Superior temporal gyrus (tissue), 1 donor: Measurements from ENCODE around the gene CXCL12.

Source experiments
- DNase-seq: peaks from one replicate; pipeline ENCODE4 v3.0.0-alpha.2; 2016; ENCODE audit errors: extremely low spot score

CXCL12 gene

DNA sequence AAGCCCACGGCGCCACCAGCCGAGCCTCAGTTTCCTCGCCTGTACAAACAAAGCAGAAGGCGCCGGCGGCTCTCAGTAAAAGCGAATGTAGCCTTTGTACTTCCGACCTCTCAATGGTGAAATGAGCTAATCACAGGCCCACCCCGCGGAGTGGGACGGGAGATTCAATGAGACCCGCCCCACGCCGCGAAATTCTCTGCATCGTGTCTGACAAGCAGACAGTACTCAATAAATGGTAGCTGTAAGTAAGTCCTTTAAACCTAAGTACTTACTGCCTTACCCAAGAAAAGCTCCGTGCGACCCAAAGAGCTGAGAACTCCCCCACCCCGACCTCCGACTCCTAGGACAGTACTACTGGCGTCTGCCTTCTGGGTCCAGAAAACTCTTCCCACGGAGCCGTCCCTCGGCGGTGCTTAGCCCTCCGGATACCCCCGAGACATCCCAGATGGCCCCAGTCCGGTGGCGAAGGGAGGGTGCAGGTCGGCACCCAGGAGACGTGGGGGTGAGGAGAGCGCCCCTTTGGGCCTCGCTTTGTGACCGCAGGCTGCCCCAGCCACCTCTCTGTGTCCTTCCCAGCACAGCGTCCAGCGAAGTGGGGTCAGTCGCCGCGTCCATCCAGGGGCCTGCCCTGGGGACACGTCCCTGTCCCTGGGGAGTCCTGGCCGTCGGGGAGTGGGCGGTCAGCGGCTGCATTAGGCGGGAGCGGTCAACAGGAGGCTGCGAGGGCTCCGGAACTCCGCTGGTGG, 972 bp upstream of the CXCL12 start:
- no peak for DNase-seq

DNA sequence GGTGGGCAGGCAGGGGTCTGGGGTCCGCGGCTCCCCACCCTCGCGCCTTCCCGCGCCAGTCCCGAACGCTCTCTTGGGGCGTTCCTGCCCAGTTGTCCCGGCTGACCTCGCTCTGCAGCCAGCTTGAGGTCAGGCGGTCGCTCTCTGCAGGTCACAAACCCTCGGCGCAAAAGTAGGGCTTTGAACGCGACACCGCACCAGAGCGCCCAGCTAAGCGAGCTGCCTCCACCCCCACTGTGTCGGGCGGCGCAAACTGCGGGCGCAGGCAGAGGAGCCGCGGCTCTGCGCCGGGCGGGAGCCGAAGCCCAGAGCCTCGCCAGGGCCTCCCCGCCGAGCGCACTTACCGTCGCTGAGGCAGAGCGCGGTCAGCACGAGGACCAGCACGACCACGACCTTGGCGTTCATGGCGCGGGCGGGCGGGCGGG, 284 bp downstream of the CXCL12 start:
- no peak for DNase-seq

DNA sequence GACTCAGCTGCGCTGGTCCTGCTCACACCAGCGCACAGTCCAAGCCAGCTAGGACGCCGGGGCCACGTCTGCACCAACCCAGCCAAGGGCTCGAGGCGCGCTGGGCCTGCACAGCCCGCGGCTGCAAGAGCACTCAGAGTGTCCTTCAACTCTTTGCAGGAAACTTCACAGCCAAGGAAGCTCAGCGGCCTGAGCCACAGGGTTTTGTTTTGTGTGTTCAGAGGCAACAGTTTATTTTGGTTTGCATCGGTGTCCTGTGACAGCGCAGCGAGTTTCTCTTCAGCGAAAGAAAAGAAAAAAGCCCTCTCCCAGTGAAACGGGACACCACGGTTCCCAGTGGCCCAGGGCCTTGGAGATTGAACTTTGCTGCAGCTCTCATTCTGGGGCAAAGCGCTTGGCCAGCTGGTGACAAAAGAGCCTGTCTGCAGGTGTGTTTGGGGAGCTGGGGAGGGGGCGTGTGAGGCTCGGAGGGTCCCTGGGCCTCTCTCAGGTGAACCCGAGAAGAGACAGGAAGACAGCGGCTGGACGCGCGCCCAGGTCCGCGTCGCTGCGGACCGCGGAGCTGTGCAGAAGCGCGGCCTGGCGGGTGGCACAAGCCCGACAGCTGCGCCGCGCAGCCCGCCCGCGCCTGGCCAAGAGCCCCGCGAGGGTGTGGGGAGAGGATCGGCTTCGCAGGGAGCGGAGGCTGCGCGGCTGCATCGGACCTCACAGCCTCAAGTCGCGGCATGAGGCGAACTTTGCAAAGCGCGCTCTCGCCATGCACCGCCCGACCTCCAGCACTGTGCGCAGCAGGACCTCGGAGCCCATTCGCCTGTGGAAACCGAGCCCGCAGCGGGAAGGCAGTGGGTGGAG, 922 bp downstream of the CXCL12 start:
- DNase-seq: no peak

DNA sequence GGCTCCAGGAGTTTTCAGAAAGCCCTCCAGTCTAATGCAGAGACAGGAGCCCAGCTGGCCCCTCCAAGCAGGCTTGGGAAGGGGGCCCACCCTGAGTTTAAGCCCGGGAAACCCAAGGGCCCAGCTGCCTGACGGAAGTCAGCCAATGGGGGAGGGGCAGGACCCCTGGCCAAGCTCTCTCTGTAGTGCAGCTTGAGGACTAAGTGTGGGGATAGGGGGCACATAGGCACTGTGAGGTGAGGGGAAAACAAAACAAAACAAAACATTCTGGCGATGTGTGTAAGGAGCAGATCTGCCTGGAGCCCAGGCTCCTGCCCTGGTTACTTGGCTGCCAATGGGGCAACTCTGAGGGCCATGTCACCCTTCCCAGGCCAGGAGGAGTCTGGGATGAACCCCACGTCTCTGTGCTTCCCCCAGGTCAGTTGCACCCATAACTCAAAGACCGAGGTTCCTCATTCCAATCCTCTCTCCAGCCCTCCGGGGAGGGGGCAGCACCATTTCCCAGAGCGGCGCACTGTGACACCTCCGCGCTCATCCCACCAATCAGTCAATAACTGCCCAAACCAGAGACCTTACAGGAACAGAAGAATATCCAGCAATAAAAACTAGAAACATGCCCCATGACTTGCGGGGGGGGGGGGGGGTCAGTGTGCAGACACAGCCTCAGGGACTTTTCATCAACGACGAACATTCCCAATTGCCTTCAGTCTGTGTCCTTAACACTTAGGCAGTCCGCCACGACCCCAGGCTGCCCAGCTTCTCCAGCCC, 1.7 kb downstream of the CXCL12 start:
- no peak for DNase-seq

DNA sequence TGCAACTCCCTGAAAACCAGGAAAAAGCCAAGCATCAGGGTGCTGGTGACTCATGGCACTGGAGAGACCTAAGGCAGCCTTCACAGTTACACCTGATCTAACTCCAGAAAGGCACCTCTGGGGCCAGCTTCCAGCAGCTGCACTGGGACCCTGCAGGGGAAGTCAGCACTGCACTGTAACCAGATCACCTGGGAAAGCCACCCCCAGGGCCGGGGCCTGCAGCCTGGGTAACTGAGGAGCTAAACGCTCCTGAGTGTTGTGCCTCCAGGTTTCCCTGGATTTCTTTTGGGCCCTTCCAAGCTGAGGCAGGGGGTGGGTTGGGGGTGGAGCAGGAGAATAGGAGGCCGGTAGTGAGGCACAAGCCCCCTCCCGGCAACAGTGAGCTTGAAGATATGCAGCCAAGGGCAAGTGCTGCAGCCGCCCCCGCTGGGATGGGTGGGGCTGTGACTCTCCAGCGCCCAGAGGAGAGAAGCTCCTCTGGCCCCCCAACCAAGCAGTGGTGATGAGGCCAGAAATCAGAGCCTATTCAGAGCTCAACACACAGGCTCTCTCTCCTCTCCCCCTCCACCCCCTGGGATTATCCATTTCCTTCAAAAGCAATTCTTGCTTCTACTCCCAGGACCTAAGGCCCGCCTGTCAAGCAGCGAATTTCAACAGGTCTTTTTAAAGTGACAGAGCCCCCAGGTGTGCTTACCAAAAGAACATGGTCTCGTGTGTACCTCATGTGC, 2.6 kb downstream of the CXCL12 start:
- no peak for DNase-seq

DNA sequence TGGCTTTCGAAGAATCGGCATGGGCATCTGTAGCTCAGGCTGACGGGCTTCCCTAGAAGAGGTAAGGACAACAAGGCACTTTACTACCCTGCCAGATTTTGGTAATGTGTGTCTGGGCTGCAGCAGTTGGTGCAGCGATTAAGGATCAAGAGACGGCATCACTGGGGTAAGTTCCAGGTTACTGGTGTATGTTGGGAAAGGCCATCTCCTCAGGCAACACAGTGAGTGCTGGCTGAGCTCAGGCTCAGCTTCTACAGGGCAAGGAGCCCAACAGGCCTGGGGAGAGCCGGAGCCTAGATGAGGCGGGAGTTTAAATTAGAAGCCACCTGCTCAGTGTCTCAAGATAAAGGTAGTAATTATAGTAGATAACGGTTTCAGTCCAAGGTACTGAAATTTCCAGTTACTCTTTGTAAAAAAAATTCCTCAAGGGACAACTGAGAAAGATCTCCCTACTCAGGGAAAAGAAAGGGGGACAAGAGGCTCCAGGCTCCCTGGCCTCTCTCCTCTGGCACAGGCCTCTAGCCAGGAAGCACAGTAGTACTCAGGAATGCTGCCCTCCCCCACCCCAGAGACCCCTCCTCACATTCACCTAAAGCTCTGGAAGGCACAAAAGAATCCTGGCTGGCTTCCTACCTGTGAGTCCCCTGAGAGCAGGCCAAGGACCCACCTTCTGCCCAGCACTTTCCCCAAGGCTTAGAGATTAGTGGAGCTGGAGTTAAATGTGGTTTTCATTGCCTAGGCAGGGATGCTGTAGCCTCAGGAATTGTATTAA, 3.9 kb downstream of the CXCL12 start:
- no peak for DNase-seq

DNA sequence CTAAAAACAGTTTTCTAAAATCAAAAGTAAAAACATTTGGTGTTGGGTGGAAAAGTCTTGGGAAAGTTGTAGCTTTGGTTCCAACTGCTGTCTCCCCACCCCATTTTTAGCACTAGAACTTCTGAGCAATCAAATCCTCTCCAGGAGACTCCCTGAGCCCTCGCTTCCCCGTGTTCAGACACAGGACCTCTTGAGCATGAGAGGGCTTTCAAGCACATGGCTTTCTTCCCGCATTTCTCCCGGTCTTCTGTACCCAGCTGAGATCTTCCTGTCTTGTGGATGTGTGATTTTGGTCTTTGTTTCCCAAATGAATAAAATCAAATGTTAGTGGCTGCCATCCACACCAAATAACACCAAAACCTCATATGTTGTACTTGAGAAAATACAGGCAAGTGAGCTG, 5.0 kb downstream of the CXCL12 start:
- DNase-seq: no peak

DNA sequence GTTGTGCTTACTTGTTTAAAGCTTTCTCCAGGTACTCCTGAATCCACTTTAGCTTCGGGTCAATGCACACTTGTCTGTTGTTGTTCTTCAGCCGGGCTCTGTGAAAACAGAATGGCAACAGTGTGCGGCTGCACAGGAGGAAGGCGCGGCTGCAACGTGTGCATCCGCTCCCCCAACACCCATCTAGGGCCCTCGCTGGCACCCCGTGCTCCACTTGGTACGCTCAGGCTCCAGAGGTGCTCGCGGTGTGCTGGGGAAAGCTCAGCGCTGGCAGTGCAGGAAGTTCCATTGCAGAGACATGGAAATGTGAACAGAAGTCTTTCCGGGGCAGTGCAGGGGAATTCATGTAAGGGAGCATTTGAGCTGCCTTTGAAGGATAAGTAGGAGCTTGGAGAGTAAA, 6.3 kb downstream of the CXCL12 start:
- no peak for DNase-seq

DNA sequence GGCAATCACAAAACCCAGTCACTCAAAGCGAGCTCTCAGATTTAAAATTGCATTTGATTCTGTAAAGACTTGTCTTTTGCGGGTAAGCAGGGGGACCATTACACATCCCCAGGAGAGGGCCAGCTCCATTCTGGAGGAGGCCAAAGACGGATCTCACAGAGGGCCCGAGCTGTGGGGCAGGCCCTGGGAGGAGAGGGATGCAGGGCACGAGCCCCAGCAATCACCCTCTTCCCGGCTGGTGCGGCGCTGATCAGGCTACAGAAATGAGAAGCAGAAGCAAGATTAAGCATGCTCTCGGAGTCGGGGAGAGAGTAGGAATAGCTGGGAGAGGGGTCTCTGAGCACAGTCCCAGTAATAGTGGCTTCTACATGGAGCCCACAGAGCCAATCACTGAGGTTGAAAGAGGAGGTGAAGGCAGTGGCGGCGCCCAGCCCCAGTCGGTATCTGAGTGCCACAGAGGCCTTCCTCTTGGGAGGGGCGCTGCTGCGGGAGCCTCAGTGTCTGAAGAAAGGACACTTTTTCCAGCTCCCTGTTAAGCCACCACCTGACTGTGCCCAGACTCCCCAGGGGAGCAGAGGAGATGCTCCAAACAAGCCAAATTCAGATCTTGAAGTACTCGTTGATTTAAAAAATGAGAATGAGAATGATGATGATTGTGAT, 7.1 kb downstream of the CXCL12 start:
- no peak for DNase-seq

DNA sequence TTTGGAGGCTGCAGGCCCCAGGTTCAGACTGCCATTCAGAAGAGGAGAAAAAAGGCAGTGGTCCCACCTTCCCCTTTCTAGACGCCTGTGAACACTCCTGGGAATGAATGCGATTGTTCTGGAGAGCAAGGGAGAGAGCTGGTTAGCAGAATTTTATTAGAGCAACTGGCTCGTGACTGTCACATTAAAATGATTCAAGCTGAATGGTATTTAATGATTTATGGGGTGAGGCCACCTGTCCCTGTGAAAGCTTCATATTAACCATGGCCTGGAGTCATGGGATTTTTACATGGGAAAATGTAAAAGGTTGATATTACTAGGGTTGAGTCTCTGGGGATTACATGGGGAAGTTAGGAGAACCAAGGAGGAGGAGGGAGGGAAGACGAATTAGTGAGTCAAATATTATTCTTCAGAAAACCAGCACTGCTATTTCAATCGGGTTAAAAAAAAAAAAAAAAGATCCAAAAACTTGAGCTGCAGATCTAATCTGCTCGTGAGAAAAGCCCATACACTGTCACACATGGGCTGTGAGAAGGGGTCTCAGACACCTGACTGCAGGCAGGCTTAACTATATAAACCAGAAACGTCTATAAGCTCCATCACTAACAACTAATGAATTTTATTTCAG, 8.3 kb downstream of the CXCL12 start:
- DNase-seq: no peak

DNA sequence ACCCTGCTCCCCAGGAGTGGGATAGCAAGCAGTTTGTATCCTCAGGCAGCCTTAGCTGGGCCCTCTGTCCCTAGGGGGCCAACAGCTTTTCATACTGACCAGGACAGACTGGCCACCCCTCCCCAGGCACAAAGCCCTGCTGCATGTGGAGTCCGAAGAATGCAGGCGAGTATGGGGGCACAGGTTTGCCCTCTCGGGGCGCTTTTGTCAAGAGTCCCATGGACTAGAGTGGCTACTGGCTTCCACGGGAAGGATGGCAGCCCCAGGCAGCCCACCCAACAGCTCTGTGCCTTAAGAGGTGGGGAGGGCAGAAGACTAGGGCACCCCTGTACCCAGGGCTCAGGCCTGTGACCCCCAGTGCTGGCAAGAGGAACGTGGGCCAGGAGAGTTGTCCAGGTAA, 10.7 kb downstream of the CXCL12 start:
- no peak for DNase-seq

DNA sequence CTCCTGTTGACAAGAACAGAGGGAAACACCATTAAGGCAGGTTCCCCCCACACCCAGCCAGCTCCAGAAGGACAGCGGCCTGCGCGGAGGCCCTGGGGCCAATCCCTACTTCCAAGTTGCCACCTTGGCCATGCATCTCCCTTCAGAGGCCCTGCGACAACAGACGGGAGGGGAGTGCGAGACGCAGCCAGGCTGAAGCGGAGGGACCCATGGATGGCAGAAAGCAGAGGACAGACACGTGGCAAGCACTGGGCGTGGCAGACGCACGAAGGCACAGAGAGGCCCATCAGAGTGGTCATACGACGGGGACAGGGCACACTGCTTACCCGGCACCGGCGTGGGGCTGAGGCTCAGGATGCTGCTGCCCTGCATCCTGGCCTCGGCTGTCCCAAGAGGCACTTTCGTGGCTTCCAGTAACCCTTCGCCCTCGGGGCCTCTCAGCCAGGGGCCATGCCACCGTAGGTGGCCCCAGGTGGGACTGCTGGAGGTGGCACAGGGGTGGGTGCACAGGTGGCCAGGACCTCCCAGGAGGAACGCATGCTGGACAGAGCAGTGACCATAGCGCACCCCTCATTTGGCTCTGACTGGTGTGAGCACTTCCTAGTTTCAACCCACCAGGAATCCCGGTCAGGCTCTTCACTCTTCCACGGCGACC, 11.4 kb downstream of the CXCL12 start:
- no peak for DNase-seq

DNA sequence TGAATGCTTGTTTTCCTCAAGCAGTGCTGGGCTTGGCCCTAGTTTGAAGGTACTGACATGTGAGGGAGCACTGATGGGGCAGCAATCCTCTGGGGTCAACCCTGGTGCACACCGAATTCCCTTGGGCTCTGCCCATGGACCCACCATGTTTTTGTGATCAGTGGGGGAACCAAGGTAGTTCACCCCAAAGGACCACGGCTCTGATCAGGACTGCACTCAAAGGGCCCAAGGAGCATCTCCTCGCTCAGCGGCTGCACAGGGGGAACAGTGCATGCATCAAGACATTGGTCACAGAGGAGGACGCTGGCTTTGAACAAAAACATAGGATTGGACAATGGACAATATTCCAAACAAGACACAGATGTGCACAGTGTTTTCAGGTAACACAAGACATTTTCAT, 12.7 kb downstream of the CXCL12 start:
- no peak for DNase-seq

DNA sequence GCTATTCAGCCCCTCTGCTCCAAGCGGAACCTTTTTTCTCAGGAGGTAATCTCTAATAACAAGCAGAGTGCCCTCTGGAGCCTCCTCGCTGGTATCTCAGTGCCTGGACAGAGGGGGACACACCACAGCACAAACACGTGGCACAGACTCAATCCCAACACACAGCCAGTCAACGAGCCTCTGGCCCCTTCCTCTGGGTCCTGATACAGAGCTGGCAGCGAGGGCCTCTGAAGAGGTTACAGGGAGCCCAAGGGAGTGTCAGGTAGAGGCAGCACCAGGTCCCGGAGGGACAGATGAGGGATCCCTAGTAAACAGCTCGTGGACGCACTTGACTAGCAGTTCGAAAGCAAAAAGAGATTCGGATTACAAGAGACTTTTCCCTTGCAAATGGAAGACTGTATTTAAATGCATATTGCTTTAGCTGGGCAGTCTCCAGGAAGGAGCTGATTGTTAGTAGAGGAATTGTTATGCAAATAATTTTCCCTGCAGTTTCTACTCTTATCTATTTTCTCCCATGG, 14.1 kb downstream of the CXCL12 start:
- DNase-seq: no peak

DNA sequence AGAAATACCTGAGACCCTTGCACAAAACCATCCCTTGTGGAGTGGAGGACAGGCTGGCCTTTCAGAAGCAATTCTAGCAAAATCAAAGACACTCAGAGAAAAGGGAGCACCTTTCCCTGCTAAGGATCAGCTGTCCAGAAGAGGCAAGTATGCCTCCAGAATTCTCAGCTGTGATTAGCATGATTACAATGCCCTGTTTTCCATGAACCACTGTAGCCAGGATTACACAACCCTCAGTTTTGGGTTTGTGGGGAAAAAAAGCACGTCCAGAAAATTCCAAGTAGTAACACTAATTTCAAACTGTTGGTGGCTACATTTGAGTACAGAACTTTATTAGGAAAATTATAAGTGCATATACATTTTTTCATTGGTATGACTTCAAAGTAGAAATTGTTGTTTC, 15.0 kb downstream of the CXCL12 start:
- no peak for DNase-seq

DNA sequence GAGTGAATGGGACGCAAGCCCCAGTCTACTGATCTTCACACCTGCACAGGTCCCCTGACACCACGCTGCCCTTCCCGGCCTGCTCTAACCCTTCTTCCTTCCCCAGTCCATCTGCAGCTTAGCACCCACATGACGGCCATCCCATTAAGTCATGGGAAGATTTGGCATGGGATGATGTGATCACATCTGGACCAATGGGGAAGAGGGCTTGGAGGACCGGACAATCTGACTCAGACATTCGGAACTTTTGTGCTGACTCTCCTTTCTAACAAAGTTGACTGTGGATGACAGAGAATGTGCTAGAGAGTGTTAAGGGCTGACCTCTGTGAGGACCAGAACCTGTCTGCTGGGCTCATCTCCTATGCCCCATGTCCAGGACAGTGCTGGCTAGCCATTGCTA, 15.6 kb downstream of the CXCL12 start:
- DNase-seq: no peak

DNA sequence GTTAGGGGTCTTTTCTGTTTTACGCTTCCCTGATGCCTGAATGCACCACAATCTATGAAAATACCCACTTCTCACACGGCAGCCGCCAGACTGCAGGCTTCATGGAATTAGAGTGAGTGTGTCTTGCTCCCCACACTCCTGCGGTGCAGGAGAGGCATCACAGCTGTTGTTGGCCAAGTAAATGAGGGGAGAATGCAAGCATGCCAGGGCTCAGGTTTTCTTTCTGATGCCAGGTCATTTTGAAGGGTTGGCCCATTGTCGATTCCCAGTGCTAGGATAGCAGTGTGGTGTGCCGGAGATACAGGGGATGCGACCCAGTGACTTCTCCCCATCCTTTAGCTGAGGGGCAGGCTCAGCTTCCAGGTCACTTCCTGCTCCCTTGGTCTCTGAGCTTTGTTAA, 16.3 kb downstream of the CXCL12 start:
- no peak for DNase-seq

DNA sequence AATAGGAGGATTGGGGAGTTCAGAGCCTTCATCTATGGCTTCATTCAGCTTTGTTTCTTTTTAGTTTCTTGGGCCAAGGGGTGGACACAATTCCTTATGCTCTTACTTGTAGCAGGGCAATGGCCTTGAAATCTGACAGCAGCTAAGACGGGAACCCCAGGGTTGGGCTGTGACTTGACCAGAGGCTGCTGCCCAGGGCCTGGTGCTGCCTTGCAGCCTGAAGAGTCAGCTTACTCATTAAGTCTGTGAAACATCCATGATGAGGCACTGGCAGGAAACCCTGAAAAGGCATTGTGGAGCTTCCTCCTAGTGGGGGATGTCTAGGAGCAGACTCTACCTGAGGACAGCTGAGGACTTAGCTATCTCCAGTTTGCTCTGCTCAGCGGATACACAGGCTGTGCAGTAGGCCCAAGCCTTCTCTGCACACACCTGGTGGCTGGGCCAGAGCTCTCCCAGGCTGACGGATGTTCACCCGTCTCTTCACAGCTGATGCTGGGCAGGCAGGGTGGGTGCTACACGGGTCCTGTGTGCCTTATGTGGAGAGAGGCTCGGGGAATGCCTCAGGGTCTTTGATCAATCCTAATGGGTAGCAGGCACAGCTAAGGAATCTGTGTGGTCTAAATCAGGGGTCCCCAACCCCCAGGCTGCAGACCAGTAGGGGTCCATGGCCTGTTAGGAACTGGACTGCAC, 17.8 kb downstream of the CXCL12 start:
- DNase-seq: no peak

DNA sequence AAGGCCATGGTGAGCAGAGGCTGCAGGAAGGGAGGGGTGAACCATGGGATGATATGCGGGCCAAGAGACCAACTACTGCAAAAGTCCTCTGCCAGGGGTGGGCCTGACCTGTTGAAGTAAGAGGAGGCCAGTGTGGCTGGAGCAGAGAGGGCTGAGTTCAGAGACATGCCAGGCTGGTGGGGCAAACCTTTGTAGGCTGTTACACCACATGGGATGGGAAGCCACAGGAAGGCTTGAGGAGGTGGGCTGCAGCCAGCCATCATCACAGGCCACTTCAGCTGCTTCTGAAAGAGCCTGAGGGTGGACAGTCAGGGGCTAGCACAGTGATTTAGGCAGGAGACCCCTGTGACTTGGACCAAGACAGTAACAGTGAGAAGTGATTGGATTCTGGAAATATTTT, 20.3 kb downstream of the CXCL12 start:
- no peak for DNase-seq
